Measurements from ENCODE around the gene ATL1. TPM values are rescaled to one million over a fixed set of nuclear protein-coding genes. Genes with fewer than 3 reads are reported as not detected.
A peak's percentile ranks its signal among the peaks of the same experiment; 100 is the strongest.

ATL1 gene
- total and polyA plus RNA-seq, 2 of the 13 experiments (the other 11 are each of a cell fraction or from before 2014, with no cell fraction given) = 0.60 to 0.65 TPM

- 4% methylated on average over 3 of the region's 3 CpGs for whole genome bisulfite sequencing (ENCODE audit: low lambda C conversion rate)
- H3K4me1 ChIP-seq (ENCODE audit: insufficient read depth, low read length) = peaks cover 34% of the 10 kb centered on the region
- in situ Hi-C loops (cut with HindIII; ENCODE audit: extremely low pct_ligation_motif_present, low pct_unique_long_range_greater_than_20kb) = loop anchor here (25.0 kb wide), 1 partner anchor 683 kb away; the partner anchor contains the start of gene NEMF
Measured at GRCh38 chr14:50545618-50546017, 14.3 kb upstream of the ATL1 start.

More at GRCh38 chr14:50545618-50546017, 14.3 kb upstream of the ATL1 start:
- intact Hi-C loops (cut with micrococcal nuclease; ENCODE audit: unreplicated experiment) = no loop called here
- no peak overlapping the region for H2AFZ ChIP-seq (ENCODE audit: low read length)
- TF ChIP-seq SP140L (CRISPR knock-in tag; IDR thresholded peaks at IDR 0.05; ENCODE audit: borderline replicate concordance) (no peak), HOXA7 (CRISPR knock-in tag; IDR thresholded peaks at IDR 0.05) (no peak), FOSL2 (CRISPR knock-in tag; IDR thresholded peaks at IDR 0.05) (peak; percentile 72), HOMEZ (CRISPR knock-in tag; IDR thresholded peaks at IDR 0.05; ENCODE audit: low read depth) (no peak), TCF7 (IDR thresholded peaks at IDR 0.05; ENCODE audit: low read depth) (peak; percentile 29; the same call in 1 of the 2 replicates), SAP130 (CRISPR knock-in tag; IDR thresholded peaks at IDR 0.05; ENCODE audit: low read depth) (0 out of 2 replicates have a peak, but pooled peaks have one; percentile 31), ZNF234 (CRISPR knock-in tag; conservative IDR thresholded peaks at IDR 0.05) (no peak), THAP11 (CRISPR knock-in tag; IDR thresholded peaks at IDR 0.05) (no peak), ZEB1 (IDR thresholded peaks at IDR 0.05; ENCODE audit: insufficient replicate concordance, low read depth) (no peak), ZNF253 (CRISPR knock-in tag; IDR thresholded peaks at IDR 0.05; ENCODE audit: borderline replicate concordance) (no peak)
- TF ChIP-seq, protein P1, sequence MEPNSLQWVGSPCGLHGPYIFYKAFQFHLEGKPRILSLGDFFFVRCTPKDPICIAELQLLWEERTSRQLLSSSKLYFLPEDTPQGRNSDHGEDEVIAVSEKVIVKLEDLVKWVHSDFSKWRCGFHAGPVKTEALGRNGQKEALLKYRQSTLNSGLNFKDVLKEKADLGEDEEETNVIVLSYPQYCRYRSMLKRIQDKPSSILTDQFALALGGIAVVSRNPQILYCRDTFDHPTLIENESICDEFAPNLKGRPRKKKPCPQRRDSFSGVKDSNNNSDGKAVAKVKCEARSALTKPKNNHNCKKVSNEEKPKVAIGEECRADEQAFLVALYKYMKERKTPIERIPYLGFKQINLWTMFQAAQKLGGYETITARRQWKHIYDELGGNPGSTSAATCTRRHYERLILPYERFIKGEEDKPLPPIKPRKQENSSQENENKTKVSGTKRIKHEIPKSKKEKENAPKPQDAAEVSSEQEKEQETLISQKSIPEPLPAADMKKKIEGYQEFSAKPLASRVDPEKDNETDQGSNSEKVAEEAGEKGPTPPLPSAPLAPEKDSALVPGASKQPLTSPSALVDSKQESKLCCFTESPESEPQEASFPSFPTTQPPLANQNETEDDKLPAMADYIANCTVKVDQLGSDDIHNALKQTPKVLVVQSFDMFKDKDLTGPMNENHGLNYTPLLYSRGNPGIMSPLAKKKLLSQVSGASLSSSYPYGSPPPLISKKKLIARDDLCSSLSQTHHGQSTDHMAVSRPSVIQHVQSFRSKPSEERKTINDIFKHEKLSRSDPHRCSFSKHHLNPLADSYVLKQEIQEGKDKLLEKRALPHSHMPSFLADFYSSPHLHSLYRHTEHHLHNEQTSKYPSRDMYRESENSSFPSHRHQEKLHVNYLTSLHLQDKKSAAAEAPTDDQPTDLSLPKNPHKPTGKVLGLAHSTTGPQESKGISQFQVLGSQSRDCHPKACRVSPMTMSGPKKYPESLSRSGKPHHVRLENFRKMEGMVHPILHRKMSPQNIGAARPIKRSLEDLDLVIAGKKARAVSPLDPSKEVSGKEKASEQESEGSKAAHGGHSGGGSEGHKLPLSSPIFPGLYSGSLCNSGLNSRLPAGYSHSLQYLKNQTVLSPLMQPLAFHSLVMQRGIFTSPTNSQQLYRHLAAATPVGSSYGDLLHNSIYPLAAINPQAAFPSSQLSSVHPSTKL (CRISPR knock-in tag; IDR thresholded peaks at IDR 0.05) = 0 out of 2 replicates have a peak, but pooled peaks have one; percentile 30
- TF ChIP-seq, protein P2, sequence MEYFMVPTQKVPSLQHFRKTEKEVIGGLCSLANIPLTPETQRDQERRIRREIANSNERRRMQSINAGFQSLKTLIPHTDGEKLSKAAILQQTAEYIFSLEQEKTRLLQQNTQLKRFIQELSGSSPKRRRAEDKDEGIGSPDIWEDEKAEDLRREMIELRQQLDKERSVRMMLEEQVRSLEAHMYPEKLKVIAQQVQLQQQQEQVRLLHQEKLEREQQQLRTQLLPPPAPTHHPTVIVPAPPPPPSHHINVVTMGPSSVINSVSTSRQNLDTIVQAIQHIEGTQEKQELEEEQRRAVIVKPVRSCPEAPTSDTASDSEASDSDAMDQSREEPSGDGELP (IDR thresholded peaks at IDR 0.05; ENCODE audit: borderline replicate concordance, low read depth) = peak; percentile 87
- ChIA-PET CTCF (ENCODE audit: low intra/inter-chr PET ratio, low total read pairs) (no interaction called here), POLR2A (no interaction called here)
- no peaks in the 10 kb centered on the region for H3K9me3 ChIP-seq (ENCODE audit: low read length)
- H3K79me2 ChIP-seq (ENCODE audit: insufficient read depth, low read length) = no peaks in the 10 kb centered on the region
- peak; percentile 33 for DNase-seq (ENCODE audit: low spot score)
- FAIRE-seq = no peak
- no peak overlapping the region for H3K4me3 ChIP-seq (replicated peaks in 1 of 3; ENCODE audit: insufficient read depth in 1 of 3, low read depth in 2 of 3, low read length in 3 of 3)
- BruUV-seq (replicated peaks) = no TSS peak
- no peak overlapping the region for H3K27ac ChIP-seq (ENCODE audit: extremely low read length, insufficient read depth, low read length)
- ATAC-seq = no peak
- no peaks in the 10 kb centered on the region for H3K36me3 ChIP-seq (replicated peaks in 1 of 2; ENCODE audit: control insufficient read depth in 1 of 2, insufficient read depth in 2 of 2, low read length in 2 of 2)
- no peaks in the 10 kb centered on the region for H4K20me1 ChIP-seq (ENCODE audit: insufficient read depth, low read length)
- no peak overlapping the region for H3K9ac ChIP-seq (ENCODE audit: insufficient read depth, low read depth, low read length)
- no peak overlapping the region for H3K4me2 ChIP-seq (ENCODE audit: low read depth, low read length)
- H3K27me3 ChIP-seq (ENCODE audit: control insufficient read depth in 1 of 2, insufficient read depth in 2 of 2, low read length in 2 of 2) = no peaks in the 10 kb centered on the region; a peak in 1 of 5 replicates

All from HepG2 (cell line).